DOHH2 (cell line): ENCODE measurements around the gene RING1.

Source experiments
- EZH2phosphoT487 ChIP-seq: fragments of 200-600 bp; sonication (generic); IDR thresholded peaks from 2 replicates; pipeline ENCODE4 v1.6.1; 2017; ENCODE audit warnings: borderline replicate concordance, mild to moderate bottlenecking, antibody characterized with exemption, low read length, moderate library complexity, mixed read lengths
- TF ChIP-seq, protein P1 (sequence below): fragments of 200-600 bp; sonication (generic); IDR thresholded peaks from one replicate; pipeline ENCODE4 v1.5.1; 2014; ENCODE audit warnings: antibody characterized with exemption, mild to moderate bottlenecking, low read depth, low read length; ENCODE audit not compliant: poor library complexity, severe bottlenecking

DNA sequence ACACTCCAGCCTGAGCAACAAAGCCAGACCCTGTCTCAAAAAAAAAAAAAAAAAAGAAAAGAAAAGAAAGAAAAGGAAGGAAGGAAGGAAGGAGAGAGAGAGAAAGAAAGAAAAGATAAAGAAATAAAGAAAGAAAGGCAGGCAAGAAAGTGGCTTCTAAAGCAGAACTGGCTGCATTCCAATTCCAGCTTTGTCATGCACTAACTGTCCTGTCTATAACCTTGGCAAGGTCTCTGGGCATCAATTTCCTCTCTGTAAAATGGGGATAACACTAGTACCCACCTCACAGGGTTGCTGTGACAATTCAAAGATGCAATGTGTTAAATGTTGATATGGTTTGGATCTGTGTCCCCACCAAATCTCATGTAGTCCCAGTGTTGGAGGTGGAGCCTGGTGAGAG is 28.0 kb downstream of the RING1 start:
- TF ChIP-seq, protein P1, sequence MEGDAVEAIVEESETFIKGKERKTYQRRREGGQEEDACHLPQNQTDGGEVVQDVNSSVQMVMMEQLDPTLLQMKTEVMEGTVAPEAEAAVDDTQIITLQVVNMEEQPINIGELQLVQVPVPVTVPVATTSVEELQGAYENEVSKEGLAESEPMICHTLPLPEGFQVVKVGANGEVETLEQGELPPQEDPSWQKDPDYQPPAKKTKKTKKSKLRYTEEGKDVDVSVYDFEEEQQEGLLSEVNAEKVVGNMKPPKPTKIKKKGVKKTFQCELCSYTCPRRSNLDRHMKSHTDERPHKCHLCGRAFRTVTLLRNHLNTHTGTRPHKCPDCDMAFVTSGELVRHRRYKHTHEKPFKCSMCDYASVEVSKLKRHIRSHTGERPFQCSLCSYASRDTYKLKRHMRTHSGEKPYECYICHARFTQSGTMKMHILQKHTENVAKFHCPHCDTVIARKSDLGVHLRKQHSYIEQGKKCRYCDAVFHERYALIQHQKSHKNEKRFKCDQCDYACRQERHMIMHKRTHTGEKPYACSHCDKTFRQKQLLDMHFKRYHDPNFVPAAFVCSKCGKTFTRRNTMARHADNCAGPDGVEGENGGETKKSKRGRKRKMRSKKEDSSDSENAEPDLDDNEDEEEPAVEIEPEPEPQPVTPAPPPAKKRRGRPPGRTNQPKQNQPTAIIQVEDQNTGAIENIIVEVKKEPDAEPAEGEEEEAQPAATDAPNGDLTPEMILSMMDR, result no peak
- no peak for TF ChIP-seq EZH2phosphoT487
